H1 (cell line): ENCODE measurements around the gene FXYD7. TPM values are rescaled to one million over a fixed set of nuclear protein-coding genes. Genes with fewer than 3 reads are reported as not detected.

Experiments
- CTCF ChIA-PET: fragments of 300-600 bp; sonication (Branson Sonifier 250); formaldehyde crosslinking; loops from one replicate; lab custom pipeline; 2021; ENCODE audit not compliant: partially characterized antibody; lab: Charles Lee
- POLR2A ChIA-PET: fragments of 300-600 bp; sonication (Branson Sonifier 250); formaldehyde crosslinking; loops from one replicate; lab custom pipeline; 2021; ENCODE audit warnings: inconsistent platforms; ENCODE audit not compliant: partially characterized antibody; lab: Charles Lee
- DNase-seq, 2 experiments: peaks; one replicate each; pipeline versions ENCODE4 v3.0.0 to v3.0.0-alpha.2; 2010 to 2022; ENCODE audit warnings: low spot score in 2 of 2, low read depth in 1 of 2, mixed read lengths in 1 of 2
- FAIRE-seq: peaks from 2 replicates; lab custom pipeline; 2011; peaks lifted over from hg19 to GRCh38; lab: Jason Lieb, UNC
- H2AFZ ChIP-seq: 2 replicates; pipeline ENCODE4 v1.8.1; 2012; ENCODE audit warnings: low read length, inconsistent platforms
- H2AK5ac ChIP-seq: 2 replicates; pipeline ENCODE4 v1.6.1; 2013; ENCODE audit warnings: low read depth, low read length
- H2BK120ac ChIP-seq: replicated peaks from 2 replicates; pipeline ENCODE3; 2013; ENCODE audit warnings: low read depth, low read length, inconsistent platforms
- H2BK12ac ChIP-seq: 2 replicates; pipeline ENCODE4 v1.6.1; 2013; ENCODE audit warnings: low read depth, low read length
- H2BK15ac ChIP-seq: 2 replicates; pipeline ENCODE4 v1.6.1; 2013; ENCODE audit warnings: low read length
- H2BK20ac ChIP-seq: 2 replicates; pipeline ENCODE4 v1.6.1; 2013; ENCODE audit warnings: low read length
- H2BK5ac ChIP-seq: 2 replicates; pipeline ENCODE4 v1.6.1; 2013; ENCODE audit warnings: low read depth, low read length
- H3K14ac ChIP-seq: 2 replicates; pipeline ENCODE4 v1.6.1; 2013; ENCODE audit warnings: inconsistent platforms; ENCODE audit not compliant: insufficient read length
- H3K18ac ChIP-seq: 2 replicates; pipeline ENCODE4 v1.6.1; 2013; ENCODE audit warnings: low read length; ENCODE audit errors: extremely low read depth
- H3K23ac ChIP-seq: 2 replicates; pipeline ENCODE4 v1.6.1; 2013; ENCODE audit warnings: inconsistent platforms; ENCODE audit not compliant: insufficient read length
- H3K23me2 ChIP-seq: 2 replicates; pipeline ENCODE4 v1.6.1; 2013; ENCODE audit warnings: low read depth, low read length
- H3K27ac ChIP-seq: 2 replicates; pipeline ENCODE4 v1.6.1; 2011; ENCODE audit warnings: low read depth, low read length, inconsistent platforms
- H3K27me3 ChIP-seq, 4 experiments: replicated peaks in 1 of 4; 1 replicate in 1 of 4; 2 replicates in 3 of 4; pipeline versions ENCODE4 v1.6.1 to v1.8.1; 2011 to 2013; ENCODE audit warnings: low read length in 3 of 4, mild to moderate bottlenecking in 3 of 4, inconsistent platforms in 2 of 4, mixed read lengths in 2 of 4, moderate library complexity in 1 of 4; ENCODE audit not compliant: control insufficient read depth in 3 of 4, insufficient read depth in 3 of 4; ENCODE audit errors: extremely low read depth in 1 of 4
- H3K36me3 ChIP-seq, 4 experiments: 2 replicates each; pipeline versions ENCODE4 v1.6.1 to v1.8.1; 2011 to 2013; ENCODE audit warnings: mild to moderate bottlenecking in 4 of 4, low read length in 3 of 4, moderate library complexity in 2 of 4, control low read depth in 1 of 4, inconsistent platforms in 1 of 4; ENCODE audit not compliant: insufficient read depth in 4 of 4, control insufficient read depth in 2 of 4
- H3K4ac ChIP-seq: replicated peaks from 2 replicates; pipeline ENCODE3; 2013; ENCODE audit warnings: low read length, low read depth, mixed read lengths, inconsistent platforms; ENCODE audit not compliant: insufficient read length
- H3K4me1 ChIP-seq, 4 experiments: replicated peaks in 1 of 4; 1 replicate in 1 of 4; 2 replicates in 3 of 4; pipeline versions ENCODE4 v1.6.1 to v1.8.1; 2011 to 2013; ENCODE audit warnings: low read length in 3 of 4, inconsistent platforms in 2 of 4, mixed read lengths in 1 of 4; ENCODE audit not compliant: insufficient read depth in 4 of 4, control insufficient read depth in 3 of 4
- H3K4me2 ChIP-seq, 2 experiments: 2 replicates each; pipeline versions ENCODE4 v1.6.1 to v1.8.1; 2011 to 2013; ENCODE audit warnings: low read depth in 2 of 2, low read length in 2 of 2, control low read depth in 1 of 2, inconsistent platforms in 1 of 2, mild to moderate bottlenecking in 1 of 2; ENCODE audit not compliant: insufficient read depth in 1 of 2
- H3K4me3 ChIP-seq, 4 experiments: fragments of 200-600, 300-600 bp in 1 of 4; sonication (generic), shearing (Covaris generic), sonication (Bioruptor Twin) in 1 of 4; 2 replicates each; pipeline versions ENCODE4 v1.5.1 to v1.8.1; 2011 to 2016; ENCODE audit warnings: low read length in 4 of 4, low read depth in 3 of 4, control low read depth in 2 of 4, inconsistent platforms in 2 of 4, mild to moderate bottlenecking in 2 of 4, mixed read lengths in 1 of 4, moderate library complexity in 1 of 4; ENCODE audit not compliant: insufficient read depth in 2 of 4; ENCODE audit errors: extremely low read depth in 1 of 4
- H3K56ac ChIP-seq: replicated peaks from 2 replicates; pipeline ENCODE3; 2013; ENCODE audit warnings: low read depth, mild to moderate bottlenecking, mixed read lengths, low read length, inconsistent platforms; ENCODE audit not compliant: insufficient read length
- H3K79me1 ChIP-seq: 2 replicates; pipeline ENCODE4 v1.6.1; 2013; ENCODE audit warnings: low read depth, low read length, control low read depth
- H3K79me2 ChIP-seq, 2 experiments: 2 replicates each; pipeline versions ENCODE4 v1.6.1 to v1.8.1; 2012 to 2013; ENCODE audit warnings: low read length in 2 of 2, mild to moderate bottlenecking in 2 of 2, inconsistent platforms in 1 of 2; ENCODE audit not compliant: insufficient read depth in 2 of 2, control insufficient read depth in 1 of 2
- H3K9ac ChIP-seq, 4 experiments: replicated peaks in 1 of 4; 1 replicate in 1 of 4; 2 replicates in 3 of 4; pipeline versions ENCODE4 v1.6.1 to v1.8.1; 2011 to 2013; ENCODE audit warnings: low read depth in 3 of 4, low read length in 3 of 4, control low read depth in 2 of 4, mild to moderate bottlenecking in 2 of 4, moderate library complexity in 2 of 4, inconsistent platforms in 1 of 4; ENCODE audit errors: extremely low read depth in 1 of 4
- H3K9me3 ChIP-seq, 2 experiments: 2 replicates each; pipeline versions ENCODE4 v1.6.1 to v1.8.1; 2012 to 2013; ENCODE audit warnings: mild to moderate bottlenecking in 2 of 2, moderate library complexity in 2 of 2, control low read depth in 1 of 2, inconsistent platforms in 1 of 2, low read depth in 1 of 2, low read length in 1 of 2, mixed read lengths in 1 of 2; ENCODE audit not compliant: insufficient read depth in 2 of 2
- H4K20me1 ChIP-seq, 2 experiments: replicated peaks in 1 of 2; 2 replicates each; pipeline versions ENCODE3 to v1.8.1; 2011 to 2013; ENCODE audit warnings: inconsistent platforms in 2 of 2, low read length in 2 of 2, mild to moderate bottlenecking in 1 of 2; ENCODE audit not compliant: insufficient read depth in 2 of 2, control insufficient read depth in 1 of 2
- H4K5ac ChIP-seq: 2 replicates; pipeline ENCODE4 v1.6.1; 2013; ENCODE audit warnings: low read length, low read depth, mixed read lengths, inconsistent platforms; ENCODE audit not compliant: insufficient read length
- H4K8ac ChIP-seq: 2 replicates; pipeline ENCODE4 v1.8.0; 2013; ENCODE audit warnings: mild to moderate bottlenecking, moderate library complexity, low read length, inconsistent platforms; ENCODE audit not compliant: insufficient read depth; ENCODE audit errors: extremely low read depth
- H4K91ac ChIP-seq: replicated peaks from 2 replicates; pipeline ENCODE3; 2013; ENCODE audit warnings: low read length, mixed read lengths, inconsistent platforms; ENCODE audit not compliant: insufficient read length
- BACH1 ChIP-seq: IDR thresholded peaks from 2 replicates; pipeline ENCODE4 v1.6.1; 2012; ENCODE audit warnings: low read length, improper control_type of control experiment
- GTF2F1 ChIP-seq: IDR thresholded peaks from 2 replicates; pipeline ENCODE4 v1.6.1; 2012; ENCODE audit warnings: low read depth, low read length, improper control_type of control experiment, borderline replicate concordance
- KDM4A ChIP-seq: IDR thresholded peaks from one replicate; pipeline ENCODE4 v1.7.1; 2012; ENCODE audit warnings: low read depth, mild to moderate bottlenecking, moderate library complexity, low read length, inconsistent platforms; ENCODE audit not compliant: severe bottlenecking
- KDM5A ChIP-seq: fragments of 200-600 bp; IDR thresholded peaks from 2 replicates; pipeline ENCODE4 v1.7.1; 2012; ENCODE audit warnings: mild to moderate bottlenecking, low read length, inconsistent platforms, mixed read lengths
- MAX ChIP-seq: IDR thresholded peaks from 2 replicates; pipeline ENCODE4 v1.6.1; 2012; ENCODE audit warnings: inconsistent platforms
- NANOG ChIP-seq: IDR thresholded peaks from 2 replicates; pipeline ENCODE4 v1.6.1; 2011; ENCODE audit warnings: low read length, low read depth, mild to moderate bottlenecking, inconsistent platforms; ENCODE audit not compliant: insufficient read depth, poor library complexity, severe bottlenecking
- POLR2A ChIP-seq, 2 experiments: IDR thresholded peaks; 1 replicate in 1 of 2; 2 replicates in 1 of 2; pipeline ENCODE4 v1.6.1; 2011; ENCODE audit warnings: low read depth in 2 of 2, low read length in 2 of 2, mild to moderate bottlenecking in 2 of 2; ENCODE audit errors: control extremely low read depth in 1 of 2
- SIN3A ChIP-seq, 2 experiments: IDR thresholded peaks in 1 of 2; conservative IDR thresholded peaks in 1 of 2; 2 replicates each; pipeline ENCODE4 v1.6.1; 2011 to 2012; ENCODE audit warnings: low read length in 2 of 2, improper control_type of control experiment in 1 of 2, low read depth in 1 of 2, mild to moderate bottlenecking in 1 of 2
- WGBS, 2 experiments: shearing (Covaris generic) in 1 of 2; methylation state at CpG; one replicate each; pipeline versions ENCODE4 v1.1.6 to v1.1.7; 2013 to 2015; ENCODE audit warnings: low lambda C conversion rate in 2 of 2, mixed read lengths in 2 of 2, inconsistent platforms in 1 of 2, low coverage in 1 of 2, missing lambda C conversion rate in 1 of 2; ENCODE audit not compliant: insufficient replicate concordance in 2 of 2, insufficient coverage in 1 of 2, insufficient read length in 1 of 2; ENCODE audit errors: extremely low coverage in 1 of 2, missing lambda C conversion rate in 1 of 2; 5-methylcytosine and 5-hydroxymethylcytosine counted together
- polyA plus RNA-seq, 7 experiments: library from polyadenylated mRNA; depleted of rRNA in 3 of 7; stranded (reverse) in 5 of 7; unstranded in 2 of 7; fragments of >200 nt in 5 of 7; fragments of 200-250 nt in 2 of 7; gene quantifications; 1 replicate in 5 of 7; 2 replicates in 1 of 7; 4 replicates in 1 of 7; pipeline versions ENCODE4 v1.2.1 to v1.2.3, GENCODE V29; 2011 to 2013; ENCODE audit warnings: missing spikeins in 2 of 7, mixed read lengths in 2 of 7
- total RNA-seq: library from RNA; stranded (reverse); fragmentation: NEBNext Ultra II Directional; extraction: Animal tissue kit (Norgen Biotek cat#: 25700); gene quantifications from 2 replicates; pipeline ENCODE4 v1.2.1, GENCODE V29; 2021
- TF ChIP-seq, protein P1 (sequence below): IDR thresholded peaks from 2 replicates; pipeline ENCODE4 v1.6.1; 2011; ENCODE audit warnings: low read length, improper control_type of control experiment

FXYD7 gene
- total and polyA plus RNA-seq, 2 of the 8 experiments (the other 6 are each of a cell fraction or from before 2014, with no cell fraction given): 12.1 to 14.3 TPM

DNA sequence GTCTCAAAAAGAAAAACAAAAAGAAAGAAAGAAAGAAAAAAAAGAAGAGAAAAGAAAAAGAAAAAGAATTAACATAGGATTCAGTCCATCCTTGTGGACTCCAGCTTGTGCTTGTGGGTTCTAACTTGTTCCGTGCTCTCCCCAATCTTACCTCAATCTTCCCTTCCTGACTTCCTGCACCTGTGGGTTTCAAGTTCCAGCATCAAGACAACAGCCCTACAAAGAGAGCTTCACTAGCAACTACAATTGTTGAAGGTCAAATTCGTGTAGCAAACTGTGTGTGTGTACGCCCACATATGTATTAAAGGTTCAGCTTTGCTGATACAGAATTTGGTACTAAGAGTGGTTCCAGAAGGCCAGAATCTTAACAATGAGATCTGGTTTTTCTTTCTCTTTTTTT is 36.8 kb downstream of the FXYD7 start:
- H3K4me3 ChIP-seq: no peak overlapping the region
- no peaks in the 10 kb centered on the region; a peak in 1 of 7 replicates for H3K27me3 ChIP-seq
- no peak overlapping the region for H3K14ac ChIP-seq
- no peak overlapping the region for H3K9ac ChIP-seq
- H2BK5ac ChIP-seq: no peak overlapping the region
- H4K20me1 ChIP-seq: no peaks in the 10 kb centered on the region
- WGBS, 2 experiments: 91% methylated on average over 3 of the region's 3 CpGs; no CpG with 5 or more reads in 1 of the 2 experiments
- H2AK5ac ChIP-seq: no peak overlapping the region
- no peaks in the 10 kb centered on the region for H3K79me1 ChIP-seq
- FAIRE-seq: no peak
- no peak overlapping the region for H2BK20ac ChIP-seq
- H3K4ac ChIP-seq: no peak overlapping the region
- no peak overlapping the region for H2BK15ac ChIP-seq
- ChIA-PET POLR2A (interaction anchor here (1.0 to 5.0 kb wide), 4 partner anchors 7 to 84 kb away, joined by 3 to 28 read pairs (median 4); no protein-coding TSS in a partner anchor), CTCF (interaction anchor here (0.7 to 2.7 kb wide), 3 partner anchors 11 to 37 kb away, joined by 3 to 16 read pairs (median 4); no protein-coding TSS in a partner anchor)
- H3K27ac ChIP-seq: no peak overlapping the region
- H3K23me2 ChIP-seq: no peaks in the 10 kb centered on the region
- H2BK120ac ChIP-seq: no peak overlapping the region
- H3K4me2 ChIP-seq: no peak overlapping the region
- H3K79me2 ChIP-seq: no peaks in the 10 kb centered on the region
- no peaks in the 10 kb centered on the region for H3K4me1 ChIP-seq
- no peak overlapping the region for H4K5ac ChIP-seq
- no peak overlapping the region for H4K8ac ChIP-seq
- H3K56ac ChIP-seq: no peak overlapping the region
- H3K18ac ChIP-seq: no peak overlapping the region
- no peaks in the 10 kb centered on the region for H3K9me3 ChIP-seq
- H3K23ac ChIP-seq: no peak overlapping the region
- no peak overlapping the region for H2BK12ac ChIP-seq
- no peak overlapping the region for H2AFZ ChIP-seq
- DNase-seq: no peak
- H3K36me3 ChIP-seq: no peaks in the 10 kb centered on the region
- no peak overlapping the region for H4K91ac ChIP-seq
- no peak for TF ChIP-seq KDM4A
- no peak for TF ChIP-seq MAX
- TF ChIP-seq, protein P1, sequence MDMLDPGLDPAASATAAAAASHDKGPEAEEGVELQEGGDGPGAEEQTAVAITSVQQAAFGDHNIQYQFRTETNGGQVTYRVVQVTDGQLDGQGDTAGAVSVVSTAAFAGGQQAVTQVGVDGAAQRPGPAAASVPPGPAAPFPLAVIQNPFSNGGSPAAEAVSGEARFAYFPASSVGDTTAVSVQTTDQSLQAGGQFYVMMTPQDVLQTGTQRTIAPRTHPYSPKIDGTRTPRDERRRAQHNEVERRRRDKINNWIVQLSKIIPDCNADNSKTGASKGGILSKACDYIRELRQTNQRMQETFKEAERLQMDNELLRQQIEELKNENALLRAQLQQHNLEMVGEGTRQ: no peak
- no peak for TF ChIP-seq NANOG
- TF ChIP-seq SIN3A (conservative IDR thresholded peaks at IDR 0.05 in 1 of 2, IDR thresholded peaks at IDR 0.05 in 1 of 2; ENCODE audit: low read depth in 1 of 2, low read length in 2 of 2): no peak
- no peak for TF ChIP-seq KDM5A
- no peak for TF ChIP-seq BACH1
- no peak for TF ChIP-seq GTF2F1
- TF ChIP-seq POLR2A (IDR thresholded peaks at IDR 0.05; ENCODE audit: control extremely low read depth in 1 of 2, low read depth in 2 of 2, low read length in 2 of 2): no peak
